Measurements from ENCODE around the gene TMEM273.

TMEM273 gene

DNA sequence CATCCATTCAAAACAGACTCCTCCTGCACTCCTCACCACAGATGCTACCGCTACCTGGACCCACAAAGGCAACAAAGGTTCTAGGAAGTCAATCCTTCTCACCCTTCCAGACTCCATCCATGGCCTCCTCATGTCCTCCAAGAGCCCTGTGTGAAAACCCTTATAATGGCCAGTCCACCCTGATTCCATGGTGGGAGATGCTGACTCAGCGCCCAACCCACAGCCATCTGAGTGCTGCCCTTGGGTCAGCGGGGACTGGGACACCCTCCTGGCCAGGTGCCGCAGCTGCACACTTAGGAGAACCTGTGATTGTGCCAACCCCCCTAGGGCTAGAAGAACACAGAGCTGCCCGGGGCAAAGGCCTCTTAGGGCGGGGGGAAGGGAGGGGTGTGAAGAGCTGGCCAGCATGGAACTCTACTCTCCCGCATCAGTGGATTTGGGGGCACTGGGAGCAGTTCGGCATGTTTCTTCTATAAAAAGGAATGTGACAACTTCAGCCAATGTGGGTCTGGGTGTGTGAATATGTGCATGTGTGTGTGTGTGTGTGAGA is 25.4 kb downstream of the TMEM273 start:
- DNase-seq: no peak

DNA sequence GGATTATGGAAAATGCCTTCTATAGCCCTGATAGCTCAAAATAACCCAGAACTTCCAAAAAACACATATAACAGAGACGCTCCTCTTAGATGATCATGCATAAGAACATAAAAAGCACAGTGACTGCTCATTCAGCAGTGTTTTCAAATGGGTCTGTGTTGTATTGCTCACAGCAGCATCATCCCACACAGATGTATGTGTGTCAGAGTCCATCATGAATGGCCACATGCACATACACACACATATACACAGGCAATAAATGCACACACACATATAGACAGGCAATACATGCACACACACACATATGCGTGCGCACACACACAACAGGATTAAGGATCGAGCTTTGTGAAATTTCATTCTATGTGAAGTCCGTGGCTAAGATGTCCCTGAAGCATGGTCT is 26.1 kb downstream of the TMEM273 start:
- DNase-seq: no peak

DNA sequence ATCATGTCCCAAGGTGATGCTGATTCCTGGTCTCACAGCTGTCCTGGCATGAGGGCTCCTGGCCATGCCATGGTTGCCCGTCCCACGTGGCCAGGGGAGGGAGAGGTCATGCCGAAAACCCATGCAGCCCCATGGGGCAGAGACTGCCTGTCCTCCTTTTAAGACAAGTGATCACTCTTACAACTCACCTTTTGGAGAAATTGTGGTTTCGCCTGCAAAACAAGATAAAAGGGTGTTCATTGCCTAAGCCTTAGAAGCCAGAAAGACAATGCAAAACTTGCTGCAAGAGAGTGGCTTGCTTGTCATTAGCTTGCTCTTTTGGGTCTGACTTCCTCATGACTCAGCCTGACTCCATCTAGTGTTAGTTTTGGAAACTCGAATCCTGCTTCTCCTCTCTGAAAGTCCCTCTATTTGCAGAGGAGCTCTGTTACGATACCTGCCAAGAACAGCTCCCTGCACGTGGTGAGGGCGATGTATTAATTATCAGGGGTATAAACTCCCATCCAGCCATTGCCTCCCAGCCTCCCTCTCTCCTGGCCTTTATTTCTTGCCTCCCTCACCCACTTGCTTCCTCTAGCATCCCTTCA is 26.7 kb downstream of the TMEM273 start:
- DNase-seq: no peak

DNA sequence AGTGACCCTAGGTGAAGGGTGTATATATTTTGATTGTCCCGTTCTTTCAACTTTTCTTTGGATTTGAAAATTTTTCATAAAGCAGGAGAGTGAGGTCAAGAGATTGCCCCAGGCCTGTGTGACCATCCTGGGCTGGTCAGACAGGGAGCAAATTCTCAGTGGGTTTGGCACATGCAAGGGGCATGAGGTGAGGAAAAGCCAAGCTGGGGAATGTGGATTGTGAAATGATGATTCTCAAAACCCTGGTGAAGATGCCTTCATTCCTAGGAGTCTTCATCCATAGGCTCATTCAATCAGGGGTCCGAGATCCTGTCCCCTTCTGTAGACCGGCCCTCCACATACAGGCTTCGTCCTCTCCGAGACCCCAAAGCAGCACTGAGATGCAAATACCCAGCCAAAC is 27.4 kb downstream of the TMEM273 start:
- no peak for DNase-seq

DNA sequence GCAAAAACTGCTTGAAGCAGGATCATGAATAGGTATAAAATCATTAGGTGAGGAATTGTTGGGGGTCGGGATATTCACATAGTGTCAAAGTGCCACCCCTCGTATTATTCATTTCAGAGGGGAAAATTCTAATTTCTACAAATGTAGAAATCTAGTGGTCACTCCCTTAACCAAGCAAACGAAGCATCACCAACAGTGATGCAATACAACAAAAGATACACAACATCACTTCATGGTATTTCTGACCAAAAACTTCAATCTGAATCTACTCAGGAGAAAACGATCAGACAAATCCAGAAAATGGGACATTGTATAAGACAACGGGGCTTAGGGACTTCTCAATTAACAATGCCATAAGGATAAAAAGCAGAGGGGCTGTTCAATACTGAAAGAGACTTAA is 28.1 kb downstream of the TMEM273 start:
- DNase-seq: no peak

DNA sequence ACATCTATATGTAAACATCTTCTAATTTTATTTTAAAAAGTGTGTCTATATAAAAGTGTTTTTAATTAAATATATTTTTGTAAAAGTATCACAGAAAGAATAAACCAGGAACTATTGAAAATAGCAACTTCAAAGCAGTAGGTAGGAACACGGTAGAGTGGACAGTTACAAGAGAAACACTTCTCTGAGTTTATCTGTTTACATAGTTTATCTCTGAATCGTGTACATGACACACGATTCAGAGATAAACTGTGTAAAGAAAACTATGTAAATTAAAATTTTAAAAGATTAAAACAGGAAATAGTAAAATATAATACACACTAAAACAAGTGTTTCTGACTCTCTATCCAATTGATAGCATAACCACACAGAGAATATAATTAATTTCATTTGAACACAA is 29.3 kb downstream of the TMEM273 start:
- DNase-seq: no peak

DNA sequence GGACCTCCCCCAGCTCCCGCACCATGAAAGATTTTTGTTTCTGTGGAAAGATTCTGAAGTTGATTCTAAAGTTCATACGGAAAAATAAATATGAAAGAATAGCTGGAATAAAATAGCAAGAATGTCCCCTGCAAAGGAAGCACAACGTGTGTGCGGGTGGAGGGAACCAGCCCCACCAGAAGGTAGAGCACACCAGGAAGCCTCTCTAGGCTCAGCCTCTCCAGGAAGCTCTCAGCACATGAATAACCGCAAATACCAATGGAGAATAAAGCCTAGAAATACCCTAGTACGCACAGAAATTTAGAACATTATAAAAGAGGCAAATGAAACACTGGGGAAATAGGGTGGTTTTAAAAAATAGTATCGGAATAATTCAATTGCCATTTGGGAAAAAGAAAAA is 29.8 kb downstream of the TMEM273 start:
- DNase-seq: no peak

DNA sequence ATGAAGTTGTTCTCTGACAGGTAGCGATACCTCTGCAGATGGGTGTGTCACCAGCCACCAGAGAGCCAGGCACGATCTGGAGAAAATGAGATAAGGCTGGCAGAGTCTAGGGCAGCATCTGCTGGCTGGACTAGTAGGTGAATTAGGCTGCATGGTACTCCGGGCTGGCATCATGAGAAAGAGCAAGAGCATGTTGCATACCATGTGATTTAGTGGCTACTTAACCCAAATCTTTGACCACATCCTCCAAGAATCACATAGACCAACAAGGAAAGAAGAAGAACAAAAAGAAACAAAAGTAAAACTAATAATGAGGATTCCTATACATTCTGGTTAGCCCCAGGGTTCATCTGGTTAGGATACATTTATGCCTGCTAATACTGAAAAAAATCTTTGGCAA is 31.0 kb downstream of the TMEM273 start:
- DNase-seq: no peak

DNA sequence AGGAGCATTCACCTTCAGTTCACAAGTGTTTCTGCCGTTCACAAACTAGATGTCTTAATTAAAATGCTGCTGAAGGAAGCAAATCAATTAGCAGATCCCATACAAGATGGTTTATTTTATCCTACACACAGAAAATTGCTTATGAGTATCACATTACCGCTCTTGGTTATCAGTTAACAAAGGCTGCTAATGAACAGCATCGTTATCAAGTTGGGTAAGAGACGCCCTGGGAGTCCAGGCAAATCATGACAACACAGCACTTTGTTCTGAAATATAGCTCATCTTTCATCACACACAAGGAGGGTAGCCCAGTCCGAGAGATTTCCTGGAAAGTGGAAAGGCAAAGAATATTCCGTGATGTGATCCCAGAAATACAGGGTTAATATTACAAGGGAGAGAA is 33.5 kb downstream of the TMEM273 start:
- no peak for DNase-seq

DNA sequence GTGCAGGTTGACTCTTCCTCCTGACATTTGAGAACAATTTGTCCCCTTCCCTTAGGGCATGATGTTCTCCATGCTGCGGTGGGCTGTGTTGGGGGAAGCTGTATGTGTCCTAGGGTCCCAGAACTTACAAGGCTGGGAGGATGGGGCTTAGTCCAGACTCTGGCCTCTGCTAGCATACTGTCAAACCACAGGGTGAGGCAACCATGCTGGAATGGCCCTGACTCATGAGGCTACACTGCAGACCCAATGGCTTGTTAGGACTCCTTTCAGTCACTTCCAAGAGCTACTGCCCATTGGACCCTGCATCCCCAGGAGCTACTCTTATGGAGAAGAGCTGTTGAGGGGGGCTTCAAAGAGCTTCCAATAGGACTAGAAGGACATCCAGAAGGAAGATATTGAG is 34.2 kb downstream of the TMEM273 start:
- no peak for DNase-seq

DNA sequence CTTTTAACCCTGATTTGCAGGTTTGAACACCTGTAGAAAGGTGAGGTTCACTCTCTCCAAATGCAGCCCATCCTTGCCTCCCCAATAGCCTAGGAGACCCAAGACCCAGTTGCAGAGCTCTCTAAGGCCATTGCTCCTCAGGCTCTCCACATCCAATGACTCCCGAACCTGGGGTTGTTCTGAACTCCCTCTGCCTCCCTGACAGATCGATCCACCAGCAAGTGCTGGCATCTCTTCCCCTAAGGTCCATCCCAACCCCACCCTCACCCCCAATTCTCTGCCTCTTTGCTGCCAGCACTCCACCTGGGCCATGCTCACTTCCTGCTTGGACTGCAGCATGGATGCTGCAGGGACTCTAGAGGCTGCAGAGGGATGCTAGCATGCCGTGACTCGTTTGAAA is 35.1 kb downstream of the TMEM273 start:
- no peak for DNase-seq

DNA sequence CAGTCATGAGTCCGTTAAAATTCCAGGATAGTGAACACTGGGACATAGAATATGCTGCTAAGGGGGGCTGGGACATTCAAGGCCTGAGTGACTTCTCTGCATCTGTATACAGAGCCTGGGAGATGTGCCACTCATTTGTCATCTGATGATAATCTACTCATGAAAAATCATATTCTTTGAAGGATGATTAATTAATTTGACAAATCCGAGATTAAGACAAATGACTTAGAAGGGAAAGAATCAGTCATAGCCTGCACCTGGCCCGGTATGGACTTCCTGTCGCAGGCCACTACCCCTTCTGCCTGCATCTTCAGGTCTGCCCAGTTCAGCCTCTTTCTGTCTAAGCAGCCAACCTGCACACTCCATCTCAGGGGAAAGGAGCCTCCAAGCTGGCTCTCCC is 35.5 kb downstream of the TMEM273 start:
- no peak for DNase-seq

DNA sequence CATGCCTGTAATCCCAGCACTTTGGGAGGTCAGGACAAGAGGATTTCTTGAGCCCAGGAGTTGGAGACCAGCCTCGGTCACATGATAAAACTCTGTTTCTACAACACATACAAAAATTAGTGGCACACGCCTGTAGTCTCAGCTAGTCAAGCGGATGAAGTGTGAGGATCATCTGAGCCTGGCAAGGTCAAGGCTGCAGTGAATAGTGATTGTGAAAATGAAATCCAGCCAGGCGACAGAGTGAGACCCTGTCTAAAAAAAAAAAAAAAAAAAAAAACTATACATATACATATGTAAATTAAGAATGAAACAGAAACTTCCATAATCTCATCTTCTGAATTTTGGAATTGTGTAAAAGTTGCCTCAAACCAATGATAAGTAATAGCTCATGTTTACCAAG is 36.2 kb downstream of the TMEM273 start:
- no peak for DNase-seq

DNA sequence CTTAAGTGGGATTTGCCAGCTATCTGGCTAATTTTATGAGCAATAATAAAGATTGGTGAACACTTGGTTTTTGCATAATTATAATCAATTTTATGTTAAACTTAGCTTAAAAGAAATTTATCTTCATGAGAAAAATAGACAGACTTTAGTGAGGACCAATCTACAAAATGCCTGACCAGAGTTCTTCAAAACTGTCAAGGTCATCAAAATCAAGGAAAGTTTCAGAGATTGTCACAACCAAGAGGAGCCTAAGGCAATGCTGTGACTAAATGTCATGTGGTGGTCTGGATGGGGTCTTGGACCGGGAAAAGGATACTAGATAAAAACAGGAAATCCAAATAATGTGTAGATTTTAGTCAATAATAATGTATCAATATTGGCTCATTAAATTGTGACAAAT is 36.7 kb downstream of the TMEM273 start:
- no peak for DNase-seq

DNA sequence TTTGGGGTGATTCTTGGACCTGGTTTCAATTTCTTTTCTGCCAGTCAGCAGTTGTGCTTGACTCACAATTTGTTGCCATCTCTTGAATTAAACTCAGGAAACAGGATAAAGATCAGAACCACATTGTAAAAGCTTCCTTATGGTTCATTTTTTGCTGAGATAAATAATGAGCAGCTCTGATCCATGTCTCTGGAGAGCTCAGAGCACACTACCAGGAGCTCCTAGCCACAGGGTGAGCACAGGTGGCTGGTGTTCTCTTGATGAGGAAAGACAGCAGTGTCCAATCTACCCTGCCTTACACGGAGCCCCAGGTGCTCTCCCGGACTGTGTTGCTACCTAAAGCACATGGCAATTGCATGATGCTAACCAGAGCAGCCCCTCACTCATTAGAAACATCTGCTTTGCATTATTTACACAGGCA is 37.2 kb downstream of the TMEM273 start:
- DNase-seq: no peak

DNA sequence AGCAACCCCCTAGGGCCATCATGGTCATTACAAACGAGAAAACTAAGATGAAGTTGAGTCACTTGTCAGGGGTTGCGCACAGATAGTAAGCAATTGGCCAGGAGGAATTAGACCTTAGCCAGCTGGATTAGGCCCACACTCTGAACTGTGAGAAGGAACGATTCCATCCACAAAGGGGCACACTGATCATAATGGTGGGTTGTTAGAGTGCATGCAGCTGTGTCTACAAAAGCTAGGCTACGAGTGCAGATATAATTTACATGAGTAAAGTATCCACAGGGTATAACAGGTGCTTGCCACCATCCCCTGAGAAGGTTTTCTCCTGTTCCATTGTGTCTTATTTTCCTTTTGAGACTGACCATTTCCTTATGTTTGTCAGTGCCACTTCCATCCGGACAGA is 37.8 kb downstream of the TMEM273 start:
- no peak for DNase-seq

DNA sequence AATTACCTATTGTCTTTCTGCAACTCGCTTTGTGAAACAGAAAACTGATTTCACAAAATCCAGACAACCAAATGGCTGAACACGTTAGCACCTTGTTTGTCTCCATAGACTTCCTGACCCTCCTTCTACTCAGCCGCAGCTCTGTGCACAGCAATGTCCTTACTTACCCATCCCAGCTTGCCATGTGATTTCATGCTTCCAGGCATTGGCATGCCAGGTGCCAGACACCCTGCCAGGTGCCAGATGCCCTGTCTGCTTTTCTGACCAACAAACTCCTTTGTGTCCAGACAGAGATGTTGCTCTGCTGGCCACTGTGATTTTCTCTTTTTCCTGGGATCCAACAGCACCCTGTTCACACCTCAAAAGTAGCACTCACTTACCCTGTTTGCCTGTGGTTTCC is 38.3 kb downstream of the TMEM273 start:
- no peak for DNase-seq

DNA sequence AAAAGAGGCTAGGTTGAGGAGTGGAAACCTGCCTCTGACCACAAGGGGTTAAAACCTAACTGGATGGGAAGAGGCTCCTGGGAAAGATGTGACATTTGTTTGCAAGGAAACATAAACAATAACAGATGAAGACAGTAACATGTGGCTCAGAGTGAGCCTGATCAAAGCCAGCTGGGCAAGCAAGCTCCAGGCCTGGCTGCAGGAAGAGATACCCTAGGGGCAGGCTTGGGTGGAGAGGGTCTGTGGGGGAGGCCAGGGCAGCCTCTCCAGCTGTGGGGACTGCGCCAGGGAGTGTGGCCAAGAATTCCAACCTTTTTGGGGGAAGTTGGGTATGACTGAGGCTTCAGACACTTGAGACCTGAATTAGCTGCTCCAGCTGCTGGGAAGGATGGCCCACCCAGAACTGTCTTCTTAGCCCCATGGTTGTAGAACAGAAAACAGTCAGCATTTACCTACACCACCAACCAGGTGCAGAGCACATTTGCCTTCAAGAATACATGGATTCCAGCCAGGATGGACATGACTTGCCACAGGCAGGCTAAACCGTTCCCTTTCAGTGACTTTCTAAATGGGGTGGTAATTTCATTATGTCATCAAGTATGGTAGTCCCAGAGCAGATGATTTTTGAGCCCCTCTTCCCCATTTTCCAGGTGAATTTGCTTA is 44.0 kb downstream of the TMEM273 start:
- DNase-seq: no peak

DNA sequence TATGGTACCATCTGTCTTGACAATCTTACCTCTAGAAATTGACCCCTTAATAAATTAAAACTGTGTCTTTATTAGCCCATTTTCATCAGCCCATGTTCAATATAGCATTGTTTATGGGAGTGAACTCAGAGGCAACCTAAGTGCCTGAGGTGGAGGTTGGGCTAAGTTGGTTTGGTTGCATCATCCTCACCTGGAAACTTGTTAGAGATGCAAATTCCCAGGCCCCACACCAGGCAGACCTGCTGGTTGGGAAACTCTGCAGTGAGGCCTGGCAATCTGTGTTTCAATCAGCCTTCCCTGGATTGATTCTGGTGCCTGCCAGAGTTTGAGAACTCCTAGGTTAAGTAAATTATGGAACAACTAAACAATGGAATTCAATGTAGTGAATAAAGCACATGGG is 44.9 kb downstream of the TMEM273 start:
- no peak for DNase-seq

DNA sequence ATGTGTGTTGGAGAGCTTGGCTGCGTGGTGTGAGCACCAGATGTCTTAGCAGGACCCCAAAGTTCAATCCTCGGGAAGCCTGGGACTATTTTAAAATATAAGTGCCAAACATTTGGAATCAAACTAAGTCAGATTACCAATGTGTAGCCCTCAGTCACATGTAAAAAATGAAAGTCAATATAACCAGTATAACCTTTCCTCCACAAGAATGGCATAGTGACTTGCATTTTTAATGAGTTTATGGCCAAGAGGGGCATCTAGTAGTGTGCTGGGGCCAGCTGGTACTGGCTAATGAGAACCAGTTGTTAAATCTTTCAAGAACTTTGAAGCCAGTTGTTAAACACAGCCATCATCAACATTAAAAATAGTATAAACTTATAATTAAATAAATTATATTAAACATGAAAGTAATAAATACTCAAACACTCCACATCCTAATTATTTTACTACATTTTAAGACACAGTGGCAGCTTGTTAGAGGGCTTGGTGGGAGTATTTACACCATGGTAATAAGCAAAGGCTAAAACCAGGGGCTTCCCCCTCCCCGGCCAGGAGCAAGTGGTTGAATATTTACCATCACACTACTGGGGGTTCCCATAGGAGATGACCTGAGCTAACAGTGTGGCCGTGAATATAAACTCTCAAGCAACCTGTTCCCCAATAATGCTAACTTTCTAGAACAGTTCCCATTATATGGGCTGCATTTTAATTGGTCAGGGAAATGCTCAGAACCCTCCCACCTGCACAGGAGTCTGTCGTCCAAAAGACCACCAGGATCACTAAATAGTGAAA is 46.5 kb downstream of the TMEM273 start:
- no peak for DNase-seq

DNA sequence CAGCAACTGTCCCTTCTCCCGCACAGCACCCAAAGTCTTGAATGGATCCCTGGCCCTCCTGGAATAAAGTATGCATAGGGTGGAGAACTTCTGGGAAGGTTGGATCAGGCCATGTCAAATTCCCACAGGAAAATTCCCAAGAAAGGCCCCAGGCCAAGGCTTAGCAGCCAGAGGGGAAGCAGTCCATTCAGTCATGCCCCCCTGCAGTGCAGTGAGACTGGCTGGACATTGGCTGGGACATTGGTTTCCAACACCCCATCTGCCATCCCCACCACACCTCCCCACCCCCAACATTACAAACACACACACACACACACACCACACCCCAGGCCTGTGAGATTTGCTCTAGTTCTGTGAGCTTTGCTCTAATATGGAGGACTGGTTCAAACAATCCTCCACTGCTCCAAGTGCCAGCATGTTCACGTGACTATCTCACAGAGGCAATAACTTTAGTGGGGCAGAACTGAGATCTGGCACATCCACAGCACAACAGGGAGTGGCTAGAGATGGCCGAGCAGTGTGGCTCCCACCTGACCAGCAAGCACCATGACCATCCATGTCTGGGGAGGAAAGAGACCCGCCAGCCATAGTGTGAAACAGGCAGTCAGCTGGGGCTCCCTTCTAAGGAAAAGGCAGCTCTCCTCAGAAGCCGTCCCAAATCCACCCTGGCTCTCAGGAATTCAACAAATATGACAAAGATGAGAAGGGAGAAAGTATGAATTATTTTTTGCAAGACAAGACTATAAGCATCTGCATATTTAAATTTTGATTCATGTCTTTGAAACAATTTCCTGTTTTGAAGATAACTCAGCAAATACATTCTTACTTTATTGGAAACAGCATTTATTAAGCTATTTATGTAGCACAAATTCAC is 47.6 kb downstream of the TMEM273 start:
- DNase-seq: no peak

DNA sequence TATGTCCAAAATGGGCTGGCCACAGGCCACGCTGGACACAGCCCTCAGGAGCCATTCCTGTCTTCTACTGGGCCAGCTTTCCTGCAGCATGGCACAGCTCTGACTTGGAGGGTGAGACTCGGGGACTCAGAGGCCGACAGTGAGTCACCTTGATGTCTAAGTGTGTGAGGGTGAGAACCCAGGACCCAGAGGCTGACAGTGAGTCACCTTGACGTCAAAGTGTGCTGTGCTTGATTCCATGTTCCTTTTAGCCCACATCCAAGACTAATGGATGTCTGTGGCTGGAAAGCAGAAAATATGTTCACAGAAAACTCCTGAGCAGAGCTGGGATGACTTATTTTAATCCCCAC is 48.4 kb downstream of the TMEM273 start:
- no peak for DNase-seq

Data from activated CD4-positive, alpha-beta T cell treated with anti-CD3 and anti-CD28 coated beads for 48 hours (primary cell).